ENCODE results near the gene OR11G2. TPM values are rescaled to one million over a fixed set of nuclear protein-coding genes. Genes with fewer than 3 reads are reported as not detected.

The OR11G2 gene
- total RNA-seq, 1 experiment from 2014 or later = not detected

GRCh38 chr14:20195911-20196310, 5.2 kb downstream of the OR11G2 start:
- DNase-seq (peak; percentile 17), ATAC-seq (no peak)
- H2AFZ ChIP-seq (ENCODE audit: low read length) = no peak overlapping the region
- no peaks in the 10 kb centered on the region for H3K36me3 ChIP-seq (ENCODE audit: low read depth, low read length)
- H3K79me2 ChIP-seq (ENCODE audit: low read length) = no peaks in the 10 kb centered on the region
- no peaks in the 10 kb centered on the region for H3K4me1 ChIP-seq (ENCODE audit: insufficient read depth, low read length)
- TF ChIP-seq EZH2 (IDR thresholded peaks at IDR 0.05; ENCODE audit: low read length, unreplicated experiment) = no peak
- no peak for TF ChIP-seq EZH2phosphoT487 (IDR thresholded peaks at IDR 0.05; ENCODE audit: borderline replicate concordance, low read length)
- TF ChIP-seq CTCF (conservative IDR thresholded peaks at IDR 0.05; ENCODE audit: low read depth, low read length) = no peak
- H3K9ac ChIP-seq (ENCODE audit: low read length) = no peak overlapping the region
- no peaks in the 10 kb centered on the region for H3F3A ChIP-seq (ENCODE audit: low read length, unreplicated experiment)
- BruUV-seq (replicated peaks) = no TSS peak
- H3K27me3 ChIP-seq (ENCODE audit: low read length) = peaks cover 47% of the 10 kb centered on the region
- intact Hi-C loops (cut with micrococcal nuclease) = no loop called here
- no peak overlapping the region for H3K27ac ChIP-seq (ENCODE audit: low read length)
- POLR2A ChIA-PET (ENCODE audit: unreplicated experiment) = no interaction called here
- no peaks in the 10 kb centered on the region for H3K9me2 ChIP-seq (replicated peaks; ENCODE audit: low read length)
- no peaks in the 10 kb centered on the region for H4K20me1 ChIP-seq (ENCODE audit: low read length)
- H3K9me3 ChIP-seq (ENCODE audit: low read length) = no peaks in the 10 kb centered on the region
- no peak overlapping the region for H3K4me3 ChIP-seq (ENCODE audit: low read length)
- no peak overlapping the region for H3K4me2 ChIP-seq (ENCODE audit: low read length)
- CTCF ChIA-PET = no interaction called here

GRCh38 chr14:20197459-20197858, 6.8 kb downstream of the OR11G2 start:
- Histone ChIP-seq H3K36me3 (ENCODE audit: low read depth, low read length) (no peaks in the 10 kb centered on the region), H3K4me2 (ENCODE audit: low read length) (no peak overlapping the region), H3K9me3 (ENCODE audit: low read length) (no peaks in the 10 kb centered on the region), H2AFZ (ENCODE audit: low read length) (no peak overlapping the region), H3F3A (ENCODE audit: low read length, unreplicated experiment) (no peaks in the 10 kb centered on the region), H3K4me1 (ENCODE audit: insufficient read depth, low read length) (no peaks in the 10 kb centered on the region), H3K4me3 (ENCODE audit: low read length) (no peak overlapping the region), H4K20me1 (ENCODE audit: low read length) (no peaks in the 10 kb centered on the region), H3K9ac (ENCODE audit: low read length) (no peak overlapping the region), H3K27me3 (ENCODE audit: low read length) (peaks cover 31% of the 10 kb centered on the region), H3K9me2 (replicated peaks; ENCODE audit: low read length) (no peaks in the 10 kb centered on the region), H3K79me2 (ENCODE audit: low read length) (no peaks in the 10 kb centered on the region), H3K27ac (ENCODE audit: low read length) (no peak overlapping the region)
- ATAC-seq = no peak
- intact Hi-C loops (cut with micrococcal nuclease) = no loop called here
- no TSS peak for BruUV-seq (replicated peaks)
- ChIA-PET POLR2A (ENCODE audit: unreplicated experiment) (no interaction called here), CTCF (no interaction called here)
- DNase-seq = no peak
- TF ChIP-seq CTCF (conservative IDR thresholded peaks at IDR 0.05; ENCODE audit: low read depth, low read length) = no peak
- TF ChIP-seq EZH2 (IDR thresholded peaks at IDR 0.05; ENCODE audit: low read length, unreplicated experiment) = no peak
- no peak for TF ChIP-seq EZH2phosphoT487 (IDR thresholded peaks at IDR 0.05; ENCODE audit: borderline replicate concordance, low read length)

DNA sequence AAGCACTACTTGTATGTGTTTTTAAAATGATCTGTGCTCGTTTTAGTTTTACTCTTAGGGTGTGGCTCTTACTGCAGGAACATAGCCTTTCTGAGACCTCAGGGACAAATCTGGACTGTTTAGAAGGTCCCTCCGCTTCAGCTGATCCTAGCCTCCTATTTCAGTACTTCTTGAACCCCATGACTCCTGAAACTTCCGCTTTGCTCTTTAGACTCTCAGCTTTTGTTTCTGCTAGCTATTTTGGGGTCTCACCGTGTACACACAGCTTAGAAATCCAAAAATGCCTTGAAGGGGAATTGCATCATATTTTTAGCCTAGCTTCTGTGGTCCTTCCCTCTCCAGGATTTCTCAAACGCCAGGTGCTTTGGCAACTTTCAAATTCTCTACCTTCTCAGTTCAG, 8.3 kb downstream of the OR11G2 start:
- Histone ChIP-seq H4K20me1 (ENCODE audit: low read length) (no peaks in the 10 kb centered on the region), H3K9ac (ENCODE audit: low read length) (no peak overlapping the region), H3F3A (ENCODE audit: low read length, unreplicated experiment) (no peaks in the 10 kb centered on the region), H3K36me3 (ENCODE audit: low read depth, low read length) (no peaks in the 10 kb centered on the region), H3K79me2 (ENCODE audit: low read length) (no peaks in the 10 kb centered on the region), H3K4me2 (ENCODE audit: low read length) (no peak overlapping the region), H3K4me1 (ENCODE audit: insufficient read depth, low read length) (no peaks in the 10 kb centered on the region), H3K27me3 (ENCODE audit: low read length) (peaks cover 18% of the 10 kb centered on the region; the same call in 1 of the 2 replicates), H3K27ac (ENCODE audit: low read length) (no peak overlapping the region), H3K9me2 (replicated peaks; ENCODE audit: low read length) (no peaks in the 10 kb centered on the region), H3K4me3 (ENCODE audit: low read length) (no peak overlapping the region), H3K9me3 (ENCODE audit: low read length) (no peaks in the 10 kb centered on the region), H2AFZ (ENCODE audit: low read length) (no peak overlapping the region)
- CTCF ChIA-PET = no interaction called here
- ATAC-seq (no peak), DNase-seq (no peak)
- TF ChIP-seq CTCF (conservative IDR thresholded peaks at IDR 0.05; ENCODE audit: low read depth, low read length) (no peak), EZH2phosphoT487 (IDR thresholded peaks at IDR 0.05; ENCODE audit: borderline replicate concordance, low read length) (no peak), EZH2 (IDR thresholded peaks at IDR 0.05; ENCODE audit: low read length, unreplicated experiment) (no peak)
- POLR2A ChIA-PET (ENCODE audit: unreplicated experiment) = no interaction called here
- no TSS peak for BruUV-seq (replicated peaks)
- intact Hi-C loops (cut with micrococcal nuclease) = no loop called here

All from PC-3 (cell line).